HEK293T (cell line): ENCODE data around the gene CMTM3.

Experiments
- CTCF ChIA-PET: fragments of 350-600 bp; formaldehyde crosslinking; extraction: SDS; loops from one replicate; lab custom pipeline; 2021; ENCODE audit warnings: antibody characterized with exemption, inconsistent platforms; lab: Yijun Ruan, JAX
- POLR2A ChIA-PET: fragments of 350-600 bp; formaldehyde crosslinking; extraction: SDS; loops from one replicate; lab custom pipeline; 2020; ENCODE audit warnings: antibody characterized with exemption, inconsistent platforms; lab: Yijun Ruan, JAX
- DNase-seq: peaks from one replicate; pipeline ENCODE4 v3.0.0; 2012; ENCODE audit warnings: mixed read lengths; ENCODE audit errors: extremely low spot score
- ARNT ChIP-seq: fragments of 450-650 bp; IDR thresholded peaks from 2 replicates; pipeline ENCODE4 v1.6.1; 2017; ENCODE audit warnings: mild to moderate bottlenecking
- BHLHE40 ChIP-seq: fragments of 450-650 bp; IDR thresholded peaks from 2 replicates; pipeline ENCODE4 v1.6.1; 2016; ENCODE audit warnings: mild to moderate bottlenecking, moderate library complexity, borderline replicate concordance
- CTBP1 ChIP-seq: fragments of 450-650 bp; IDR thresholded peaks from 2 replicates; pipeline ENCODE4 v1.6.1; 2016; ENCODE audit warnings: borderline replicate concordance
- ELF4 ChIP-seq: fragments of 450-650 bp; IDR thresholded peaks from 2 replicates; pipeline ENCODE4 v1.6.1; 2017; ENCODE audit warnings: antibody characterized with exemption
- FOXA1 ChIP-seq: fragments of 450-650 bp; IDR thresholded peaks from 2 replicates; pipeline ENCODE4 v1.6.1; 2016; ENCODE audit warnings: mild to moderate bottlenecking
- FOXM1 ChIP-seq: fragments of 450-650 bp; IDR thresholded peaks from 2 replicates; pipeline ENCODE4 v1.6.1; 2017; ENCODE audit warnings: mild to moderate bottlenecking, borderline replicate concordance
- HDGF ChIP-seq: fragments of 450-650 bp; IDR thresholded peaks from 2 replicates; pipeline ENCODE4 v1.6.1; 2017; ENCODE audit warnings: antibody characterized with exemption, borderline replicate concordance
- L3MBTL2 ChIP-seq: fragments of 450-650 bp; conservative IDR thresholded peaks from 2 replicates; pipeline ENCODE4 v1.6.1; 2016; ENCODE audit warnings: mild to moderate bottlenecking
- LEF1 ChIP-seq: fragments of 450-650 bp; IDR thresholded peaks from 2 replicates; pipeline ENCODE4 v1.6.1; 2017; ENCODE audit warnings: mild to moderate bottlenecking, borderline replicate concordance
- NFRKB ChIP-seq: fragments of 450-650 bp; IDR thresholded peaks from 2 replicates; pipeline ENCODE4 v1.6.1; 2016; ENCODE audit warnings: mild to moderate bottlenecking, moderate library complexity
- SP1 ChIP-seq: fragments of 450-650 bp; IDR thresholded peaks from 2 replicates; pipeline ENCODE4 v1.6.1; 2017
- SUZ12 ChIP-seq: fragments of 450-650 bp; IDR thresholded peaks from 2 replicates; pipeline ENCODE4 v1.6.1; 2016; ENCODE audit warnings: mild to moderate bottlenecking
- TARDBP ChIP-seq: fragments of 450-650 bp; IDR thresholded peaks from 2 replicates; pipeline ENCODE4 v1.6.1; 2016
- ZNF384 ChIP-seq: fragments of 450-650 bp; IDR thresholded peaks from 2 replicates; pipeline ENCODE4 v1.6.1; 2016
- TF ChIP-seq, protein P1 (sequence below): fragments of 450-650 bp; IDR thresholded peaks from 2 replicates; pipeline ENCODE4 v1.6.1; 2016

CMTM3 gene

DNA sequence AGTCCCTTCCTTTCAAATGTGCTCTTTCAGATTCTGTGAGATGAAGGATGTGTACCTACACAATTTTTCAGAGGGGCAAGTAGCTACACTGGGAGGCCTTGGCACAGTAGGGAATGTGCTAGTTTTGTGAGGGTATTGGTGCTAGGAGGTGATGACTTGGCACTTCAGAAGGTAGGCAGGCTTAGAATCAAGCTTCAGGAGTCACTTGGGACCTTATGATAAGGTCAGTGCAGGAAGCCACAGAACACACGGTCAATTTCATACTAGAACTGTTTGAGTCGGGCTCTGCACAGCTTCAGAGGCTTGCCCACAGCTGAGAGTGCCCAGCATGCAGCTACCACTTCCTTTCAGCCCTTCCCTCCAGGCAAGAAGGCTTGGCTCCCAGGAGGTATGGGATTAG, 32.1 kb upstream of the CMTM3 start:
- CTCF ChIA-PET: no interaction called here
- no peak for TF ChIP-seq TARDBP
- TF ChIP-seq, protein P1, sequence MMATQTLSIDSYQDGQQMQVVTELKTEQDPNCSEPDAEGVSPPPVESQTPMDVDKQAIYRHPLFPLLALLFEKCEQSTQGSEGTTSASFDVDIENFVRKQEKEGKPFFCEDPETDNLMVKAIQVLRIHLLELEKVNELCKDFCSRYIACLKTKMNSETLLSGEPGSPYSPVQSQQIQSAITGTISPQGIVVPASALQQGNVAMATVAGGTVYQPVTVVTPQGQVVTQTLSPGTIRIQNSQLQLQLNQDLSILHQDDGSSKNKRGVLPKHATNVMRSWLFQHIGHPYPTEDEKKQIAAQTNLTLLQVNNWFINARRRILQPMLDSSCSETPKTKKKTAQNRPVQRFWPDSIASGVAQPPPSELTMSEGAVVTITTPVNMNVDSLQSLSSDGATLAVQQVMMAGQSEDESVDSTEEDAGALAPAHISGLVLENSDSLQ: no peak
- no peak for TF ChIP-seq BHLHE40
- no peak for TF ChIP-seq HDGF
- no peak for TF ChIP-seq CTBP1
- TF ChIP-seq ZNF384: no peak
- TF ChIP-seq L3MBTL2: no peak
- no peak for TF ChIP-seq ELF4
- no peak for TF ChIP-seq NFRKB
- TF ChIP-seq SUZ12: no peak
- POLR2A ChIA-PET: interaction anchor here (0.7 to 2.1 kb wide), 2 partner anchors 20 to 320 kb away, joined by 3 to 10 read pairs; partner anchors contain the start of gene CKLF
- no peak for DNase-seq

DNA sequence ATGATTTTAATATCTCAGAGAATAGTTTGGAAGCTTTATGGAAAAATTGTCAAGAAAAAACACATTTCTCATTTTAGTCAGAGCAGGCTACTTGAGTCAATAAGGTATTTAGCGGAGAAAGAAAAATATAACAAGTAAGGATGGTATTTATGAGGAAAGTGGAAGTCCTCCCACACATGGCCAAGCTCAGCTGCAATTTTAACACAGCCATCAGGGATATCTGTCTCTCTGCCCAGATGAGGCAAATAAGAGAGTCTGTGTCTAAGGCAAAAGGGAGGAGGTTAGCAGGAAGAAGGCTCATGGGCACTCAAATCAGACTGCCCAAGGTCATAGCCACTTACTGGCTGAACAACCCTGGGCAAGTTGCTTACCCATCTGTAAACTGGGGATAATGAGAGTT, 30.4 kb upstream of the CMTM3 start:
- ChIA-PET CTCF (interaction anchor here (1.4 kb wide), 1 partner anchor 167 kb away, joined by 3 read pairs; no protein-coding TSS in a partner anchor), POLR2A (no interaction called here)
- TF ChIP-seq, protein P1: no peak
- TF ChIP-seq ELF4 (no peak), NFRKB (no peak), SP1 (no peak), CTBP1 (no peak), FOXA1 (no peak), L3MBTL2 (no peak), SUZ12 (no peak), FOXM1 (no peak)
- DNase-seq: no peak

GRCh38 chr16:66574531-66574930, 30.0 kb upstream of the CMTM3 start:
- TF ChIP-seq FOXM1 (no peak), TARDBP (no peak), LEF1 (no peak)
- CTCF ChIA-PET: interaction anchor here (1.4 kb wide), 1 partner anchor 167 kb away, joined by 3 read pairs; no protein-coding TSS in a partner anchor
- POLR2A ChIA-PET: interaction anchor here (1.3 kb wide), 1 partner anchor 11 kb away, joined by 6 read pairs; no protein-coding TSS in a partner anchor
- DNase-seq: no peak

GRCh38 chr16:66575060-66575459, 29.4 kb upstream of the CMTM3 start:
- CTCF ChIA-PET: interaction anchor here (1.4 kb wide), 1 partner anchor 168 kb away, joined by 3 read pairs; no protein-coding TSS in a partner anchor
- TF ChIP-seq ARNT: no peak
- no peak for TF ChIP-seq HDGF
- no peak for TF ChIP-seq ELF4
- DNase-seq: no peak
- POLR2A ChIA-PET: interaction anchor here (1.3 kb wide), 1 partner anchor 11 kb away, joined by 6 read pairs; no protein-coding TSS in a partner anchor

DNA sequence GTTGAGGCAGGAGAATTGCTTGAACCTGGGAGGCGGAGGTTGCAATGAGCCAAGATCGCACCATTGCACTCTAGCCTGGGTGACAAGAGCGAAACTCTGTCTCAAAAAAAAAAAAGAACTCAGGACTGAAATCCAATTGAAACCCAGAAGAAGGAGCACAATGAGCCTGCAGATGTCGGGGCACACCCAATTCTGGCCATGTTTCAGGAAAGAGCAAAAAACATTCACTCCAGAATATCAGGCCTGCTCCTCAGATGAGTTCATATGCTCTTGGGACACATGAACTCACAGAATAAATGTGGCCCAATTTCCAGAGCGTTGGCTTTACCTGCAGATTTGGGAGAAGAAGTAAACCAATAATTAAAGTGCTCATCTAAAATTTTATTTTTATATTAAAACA, 28.2 kb upstream of the CMTM3 start:
- TF ChIP-seq SP1 (no peak), L3MBTL2 (no peak), NFRKB (no peak), BHLHE40 (no peak), FOXM1 (no peak), SUZ12 (no peak), CTBP1 (no peak), LEF1 (no peak)
- TF ChIP-seq, protein P1: no peak
- no peak for DNase-seq
- ChIA-PET POLR2A (no interaction called here), CTCF (no interaction called here)

GRCh38 chr16:66578651-66579531, 25.6 kb upstream of the CMTM3 start, which contains the start of gene CMTM2:
TSS of gene CMTM2 (plus strand) at chr16:66579463. CDS start at chr16:66579608, 145 bp downstream.
- CTCF ChIA-PET: no interaction called here
- DNase-seq: no peak
- no peak for TF ChIP-seq L3MBTL2
- POLR2A ChIA-PET: interaction anchor here (1.4 kb wide), 1 partner anchor 30 kb away, joined by 3 read pairs; no protein-coding TSS in a partner anchor
